GM12872 (cell line): ENCODE data around the gene SDK2.

ENCODE experiments used
- CTCF ChIP-seq: IDR thresholded peaks from 3 replicates; pipeline ENCODE4 v1.5.1; 2011; ENCODE audit warnings: low read depth, mild to moderate bottlenecking, low read length, moderate library complexity; ENCODE audit not compliant: insufficient read depth

The SDK2 gene

GRCh38 chr17:73519714-73520368 is 124.4 kb downstream of the SDK2 start:
- no peak for TF ChIP-seq CTCF

GRCh38 chr17:73519011-73519410 is 125.2 kb downstream of the SDK2 start:
- no peak for TF ChIP-seq CTCF

GRCh38 chr17:73516431-73516830 is 127.8 kb downstream of the SDK2 start:
- TF ChIP-seq CTCF, result no peak

- TF ChIP-seq CTCF, result no peak
Observed at GRCh38 chr17:73514146-73514863, 129.9 kb downstream of the SDK2 start.

GRCh38 chr17:73513426-73513825 is 130.8 kb downstream of the SDK2 start:
- no peak for TF ChIP-seq CTCF

GRCh38 chr17:73511719-73512115 is 132.5 kb downstream of the SDK2 start:
- no peak for TF ChIP-seq CTCF

GRCh38 chr17:73510981-73511718 is 133.1 kb downstream of the SDK2 start:
- no peak for TF ChIP-seq CTCF
